H1 (cell line): ENCODE results near the gene THRB. TPM values are rescaled to one million over a fixed set of nuclear protein-coding genes. Genes with fewer than 3 reads are reported as not detected.

Source experiments
- CTCF ChIA-PET: fragments of 300-600 bp; sonication (Branson Sonifier 250); formaldehyde crosslinking; loops from one replicate; lab custom pipeline; 2021; ENCODE audit not compliant: partially characterized antibody; lab: Charles Lee
- POLR2A ChIA-PET: fragments of 300-600 bp; sonication (Branson Sonifier 250); formaldehyde crosslinking; loops from one replicate; lab custom pipeline; 2021; ENCODE audit warnings: inconsistent platforms; ENCODE audit not compliant: partially characterized antibody; lab: Charles Lee
- DNase-seq, 2 experiments: peaks; one replicate each; pipeline versions ENCODE4 v3.0.0 to v3.0.0-alpha.2; 2010 to 2022; ENCODE audit warnings: low spot score in 2 of 2, low read depth in 1 of 2, mixed read lengths in 1 of 2
- FAIRE-seq: peaks from 2 replicates; lab custom pipeline; 2011; peaks lifted over from hg19 to GRCh38; lab: Jason Lieb, UNC
- H2AFZ ChIP-seq: 2 replicates; pipeline ENCODE4 v1.8.1; 2012; ENCODE audit warnings: low read length, inconsistent platforms
- H2AK5ac ChIP-seq: 2 replicates; pipeline ENCODE4 v1.6.1; 2013; ENCODE audit warnings: low read depth, low read length
- H2BK120ac ChIP-seq: replicated peaks from 2 replicates; pipeline ENCODE3; 2013; ENCODE audit warnings: low read depth, low read length, inconsistent platforms
- H2BK12ac ChIP-seq: 2 replicates; pipeline ENCODE4 v1.6.1; 2013; ENCODE audit warnings: low read depth, low read length
- H2BK15ac ChIP-seq: 2 replicates; pipeline ENCODE4 v1.6.1; 2013; ENCODE audit warnings: low read length
- H2BK20ac ChIP-seq: 2 replicates; pipeline ENCODE4 v1.6.1; 2013; ENCODE audit warnings: low read length
- H2BK5ac ChIP-seq: 2 replicates; pipeline ENCODE4 v1.6.1; 2013; ENCODE audit warnings: low read depth, low read length
- H3K14ac ChIP-seq: 2 replicates; pipeline ENCODE4 v1.6.1; 2013; ENCODE audit warnings: inconsistent platforms; ENCODE audit not compliant: insufficient read length
- H3K18ac ChIP-seq: 2 replicates; pipeline ENCODE4 v1.6.1; 2013; ENCODE audit warnings: low read length; ENCODE audit errors: extremely low read depth
- H3K23ac ChIP-seq: 2 replicates; pipeline ENCODE4 v1.6.1; 2013; ENCODE audit warnings: inconsistent platforms; ENCODE audit not compliant: insufficient read length
- H3K23me2 ChIP-seq: 2 replicates; pipeline ENCODE4 v1.6.1; 2013; ENCODE audit warnings: low read depth, low read length
- H3K27ac ChIP-seq: 2 replicates; pipeline ENCODE4 v1.6.1; 2011; ENCODE audit warnings: low read depth, low read length, inconsistent platforms
- H3K27me3 ChIP-seq, 4 experiments: replicated peaks in 1 of 4; 1 replicate in 1 of 4; 2 replicates in 3 of 4; pipeline versions ENCODE4 v1.6.1 to v1.8.1; 2011 to 2013; ENCODE audit warnings: low read length in 3 of 4, mild to moderate bottlenecking in 3 of 4, inconsistent platforms in 2 of 4, mixed read lengths in 2 of 4, moderate library complexity in 1 of 4; ENCODE audit not compliant: control insufficient read depth in 3 of 4, insufficient read depth in 3 of 4; ENCODE audit errors: extremely low read depth in 1 of 4
- H3K36me3 ChIP-seq, 4 experiments: 2 replicates each; pipeline versions ENCODE4 v1.6.1 to v1.8.1; 2011 to 2013; ENCODE audit warnings: mild to moderate bottlenecking in 4 of 4, low read length in 3 of 4, moderate library complexity in 2 of 4, control low read depth in 1 of 4, inconsistent platforms in 1 of 4; ENCODE audit not compliant: insufficient read depth in 4 of 4, control insufficient read depth in 2 of 4
- H3K4ac ChIP-seq: replicated peaks from 2 replicates; pipeline ENCODE3; 2013; ENCODE audit warnings: low read length, low read depth, mixed read lengths, inconsistent platforms; ENCODE audit not compliant: insufficient read length
- H3K4me1 ChIP-seq, 4 experiments: replicated peaks in 1 of 4; 1 replicate in 1 of 4; 2 replicates in 3 of 4; pipeline versions ENCODE4 v1.6.1 to v1.8.1; 2011 to 2013; ENCODE audit warnings: low read length in 3 of 4, inconsistent platforms in 2 of 4, mixed read lengths in 1 of 4; ENCODE audit not compliant: insufficient read depth in 4 of 4, control insufficient read depth in 3 of 4
- H3K4me2 ChIP-seq, 2 experiments: 2 replicates each; pipeline versions ENCODE4 v1.6.1 to v1.8.1; 2011 to 2013; ENCODE audit warnings: low read depth in 2 of 2, low read length in 2 of 2, control low read depth in 1 of 2, inconsistent platforms in 1 of 2, mild to moderate bottlenecking in 1 of 2; ENCODE audit not compliant: insufficient read depth in 1 of 2
- H3K4me3 ChIP-seq, 4 experiments: fragments of 200-600, 300-600 bp in 1 of 4; sonication (generic), shearing (Covaris generic), sonication (Bioruptor Twin) in 1 of 4; 2 replicates each; pipeline versions ENCODE4 v1.5.1 to v1.8.1; 2011 to 2016; ENCODE audit warnings: low read length in 4 of 4, low read depth in 3 of 4, control low read depth in 2 of 4, inconsistent platforms in 2 of 4, mild to moderate bottlenecking in 2 of 4, mixed read lengths in 1 of 4, moderate library complexity in 1 of 4; ENCODE audit not compliant: insufficient read depth in 2 of 4; ENCODE audit errors: extremely low read depth in 1 of 4
- H3K56ac ChIP-seq: replicated peaks from 2 replicates; pipeline ENCODE3; 2013; ENCODE audit warnings: low read depth, mild to moderate bottlenecking, mixed read lengths, low read length, inconsistent platforms; ENCODE audit not compliant: insufficient read length
- H3K79me1 ChIP-seq: 2 replicates; pipeline ENCODE4 v1.6.1; 2013; ENCODE audit warnings: low read depth, low read length, control low read depth
- H3K79me2 ChIP-seq, 2 experiments: 2 replicates each; pipeline versions ENCODE4 v1.6.1 to v1.8.1; 2012 to 2013; ENCODE audit warnings: low read length in 2 of 2, mild to moderate bottlenecking in 2 of 2, inconsistent platforms in 1 of 2; ENCODE audit not compliant: insufficient read depth in 2 of 2, control insufficient read depth in 1 of 2
- H3K9ac ChIP-seq, 4 experiments: replicated peaks in 1 of 4; 1 replicate in 1 of 4; 2 replicates in 3 of 4; pipeline versions ENCODE4 v1.6.1 to v1.8.1; 2011 to 2013; ENCODE audit warnings: low read depth in 3 of 4, low read length in 3 of 4, control low read depth in 2 of 4, mild to moderate bottlenecking in 2 of 4, moderate library complexity in 2 of 4, inconsistent platforms in 1 of 4; ENCODE audit errors: extremely low read depth in 1 of 4
- H3K9me3 ChIP-seq, 2 experiments: 2 replicates each; pipeline versions ENCODE4 v1.6.1 to v1.8.1; 2012 to 2013; ENCODE audit warnings: mild to moderate bottlenecking in 2 of 2, moderate library complexity in 2 of 2, control low read depth in 1 of 2, inconsistent platforms in 1 of 2, low read depth in 1 of 2, low read length in 1 of 2, mixed read lengths in 1 of 2; ENCODE audit not compliant: insufficient read depth in 2 of 2
- H4K20me1 ChIP-seq, 2 experiments: replicated peaks in 1 of 2; 2 replicates each; pipeline versions ENCODE3 to v1.8.1; 2011 to 2013; ENCODE audit warnings: inconsistent platforms in 2 of 2, low read length in 2 of 2, mild to moderate bottlenecking in 1 of 2; ENCODE audit not compliant: insufficient read depth in 2 of 2, control insufficient read depth in 1 of 2
- H4K5ac ChIP-seq: 2 replicates; pipeline ENCODE4 v1.6.1; 2013; ENCODE audit warnings: low read length, low read depth, mixed read lengths, inconsistent platforms; ENCODE audit not compliant: insufficient read length
- H4K8ac ChIP-seq: 2 replicates; pipeline ENCODE4 v1.8.0; 2013; ENCODE audit warnings: mild to moderate bottlenecking, moderate library complexity, low read length, inconsistent platforms; ENCODE audit not compliant: insufficient read depth; ENCODE audit errors: extremely low read depth
- H4K91ac ChIP-seq: replicated peaks from 2 replicates; pipeline ENCODE3; 2013; ENCODE audit warnings: low read length, mixed read lengths, inconsistent platforms; ENCODE audit not compliant: insufficient read length
- BACH1 ChIP-seq: IDR thresholded peaks from 2 replicates; pipeline ENCODE4 v1.6.1; 2012; ENCODE audit warnings: low read length, improper control_type of control experiment
- GTF2F1 ChIP-seq: IDR thresholded peaks from 2 replicates; pipeline ENCODE4 v1.6.1; 2012; ENCODE audit warnings: low read depth, low read length, improper control_type of control experiment, borderline replicate concordance
- HDAC6 ChIP-seq: IDR thresholded peaks from one replicate; pipeline ENCODE4 v1.7.1; 2012; ENCODE audit warnings: low read depth, mild to moderate bottlenecking, inconsistent platforms, low read length, moderate library complexity
- KDM1A ChIP-seq: fragments of 200-600, 300-600 bp; sonication (generic); IDR thresholded peaks from 2 replicates; pipeline ENCODE4 v1.7.1; 2016; ENCODE audit warnings: mild to moderate bottlenecking, low read length, borderline replicate concordance
- KDM5A ChIP-seq: fragments of 200-600 bp; IDR thresholded peaks from 2 replicates; pipeline ENCODE4 v1.7.1; 2012; ENCODE audit warnings: mild to moderate bottlenecking, low read length, inconsistent platforms, mixed read lengths
- MAX ChIP-seq: IDR thresholded peaks from 2 replicates; pipeline ENCODE4 v1.6.1; 2012; ENCODE audit warnings: inconsistent platforms
- NRF1 ChIP-seq: IDR thresholded peaks from 2 replicates; pipeline ENCODE4 v1.6.1; 2011; ENCODE audit warnings: mild to moderate bottlenecking, low read depth, low read length, improper control_type of control experiment
- POLR2A ChIP-seq, 2 experiments: IDR thresholded peaks; 1 replicate in 1 of 2; 2 replicates in 1 of 2; pipeline ENCODE4 v1.6.1; 2011; ENCODE audit warnings: low read depth in 2 of 2, low read length in 2 of 2, mild to moderate bottlenecking in 2 of 2; ENCODE audit errors: control extremely low read depth in 1 of 2
- RFX5 ChIP-seq: IDR thresholded peaks from 2 replicates; pipeline ENCODE4 v1.6.1; 2011; ENCODE audit warnings: low read depth, low read length, improper control_type of control experiment, borderline replicate concordance
- RNF2 ChIP-seq: fragments of 200-900, 300-1000 bp; sonication (generic); IDR thresholded peaks from 2 replicates; pipeline ENCODE4 v1.7.1; 2016; ENCODE audit warnings: borderline replicate concordance, low read depth, mild to moderate bottlenecking, antibody characterized with exemption, low read length; ENCODE audit not compliant: poor library complexity, severe bottlenecking; ENCODE audit errors: missing control alignments
- TAF7 ChIP-seq: optimal IDR thresholded peaks from 2 replicates; pipeline ENCODE3; 2011; ENCODE audit warnings: low read depth, mild to moderate bottlenecking, inconsistent platforms, low read length, moderate library complexity, borderline replicate concordance
- TCF12 ChIP-seq: IDR thresholded peaks from 2 replicates; pipeline ENCODE4 v1.6.1; 2011; ENCODE audit warnings: low read depth, mild to moderate bottlenecking, low read length
- WGBS, 2 experiments: shearing (Covaris generic) in 1 of 2; methylation state at CpG; one replicate each; pipeline versions ENCODE4 v1.1.6 to v1.1.7; 2013 to 2015; ENCODE audit warnings: low lambda C conversion rate in 2 of 2, mixed read lengths in 2 of 2, inconsistent platforms in 1 of 2, low coverage in 1 of 2, missing lambda C conversion rate in 1 of 2; ENCODE audit not compliant: insufficient replicate concordance in 2 of 2, insufficient coverage in 1 of 2, insufficient read length in 1 of 2; ENCODE audit errors: extremely low coverage in 1 of 2, missing lambda C conversion rate in 1 of 2; 5-methylcytosine and 5-hydroxymethylcytosine counted together
- polyA plus RNA-seq, 7 experiments: library from polyadenylated mRNA; depleted of rRNA in 3 of 7; stranded (reverse) in 5 of 7; unstranded in 2 of 7; fragments of >200 nt in 5 of 7; fragments of 200-250 nt in 2 of 7; gene quantifications; 1 replicate in 5 of 7; 2 replicates in 1 of 7; 4 replicates in 1 of 7; pipeline versions ENCODE4 v1.2.1 to v1.2.3, GENCODE V29; 2011 to 2013; ENCODE audit warnings: missing spikeins in 2 of 7, mixed read lengths in 2 of 7
- total RNA-seq: library from RNA; stranded (reverse); fragmentation: NEBNext Ultra II Directional; extraction: Animal tissue kit (Norgen Biotek cat#: 25700); gene quantifications from 2 replicates; pipeline ENCODE4 v1.2.1, GENCODE V29; 2021
- TF ChIP-seq, protein P1 (sequence below): IDR thresholded peaks from 2 replicates; pipeline ENCODE4 v1.6.1; 2011; ENCODE audit warnings: low read length, improper control_type of control experiment

THRB gene
- total and polyA plus RNA-seq, 2 of the 8 experiments (the other 6 are each of a cell fraction or from before 2014, with no cell fraction given): 0.98 to 3.9 TPM

DNA sequence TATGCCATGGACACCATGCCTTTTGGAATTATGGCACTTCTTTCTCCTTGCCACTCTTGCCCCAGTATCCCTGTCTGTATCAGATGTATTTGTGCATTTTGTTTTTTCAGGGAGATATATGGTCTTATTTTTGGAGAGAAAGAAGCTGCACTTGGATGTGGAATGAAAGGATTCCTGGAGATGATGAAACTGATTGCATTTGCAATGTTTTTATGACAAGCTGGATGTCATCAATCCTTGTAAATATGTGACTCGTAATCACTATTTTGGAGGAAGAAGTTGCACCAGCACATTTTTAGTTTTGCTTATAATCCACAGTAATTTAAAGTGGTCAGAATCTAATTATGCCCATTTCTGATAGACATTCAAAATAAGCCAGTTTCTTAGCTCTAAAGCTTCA is 384.6 kb downstream of the THRB start:
- no peak overlapping the region for H3K14ac ChIP-seq
- no peaks in the 10 kb centered on the region for H3K79me2 ChIP-seq
- DNase-seq (no peak), FAIRE-seq (no peak)
- no peak overlapping the region for H4K91ac ChIP-seq
- H4K5ac ChIP-seq: no peak overlapping the region
- H4K20me1 ChIP-seq: no peaks in the 10 kb centered on the region
- H4K8ac ChIP-seq: no peak overlapping the region
- no peak overlapping the region for H3K27ac ChIP-seq
- no peak overlapping the region for H3K56ac ChIP-seq
- H2BK15ac ChIP-seq: no peak overlapping the region
- ChIA-PET POLR2A (no interaction called here), CTCF (interaction anchor here (0.6 to 2.3 kb wide), 5 partner anchors 12 to 107 kb away, joined by 3 to 8 read pairs (median 5); no protein-coding TSS in a partner anchor)
- H2BK12ac ChIP-seq: no peak overlapping the region
- no peak overlapping the region for H2BK5ac ChIP-seq
- H3K9ac ChIP-seq: no peak overlapping the region
- no peak overlapping the region for H2BK20ac ChIP-seq
- H2AK5ac ChIP-seq: no peak overlapping the region
- no peak overlapping the region for H2BK120ac ChIP-seq
- no peak overlapping the region for H3K4ac ChIP-seq
- no peak overlapping the region for H3K23ac ChIP-seq
- H3K79me1 ChIP-seq: no peaks in the 10 kb centered on the region
- H3K18ac ChIP-seq: no peak overlapping the region
- H3K4me1 ChIP-seq: no peaks in the 10 kb centered on the region
- H3K27me3 ChIP-seq: no peaks in the 10 kb centered on the region
- no peaks in the 10 kb centered on the region for H3K23me2 ChIP-seq
- H2AFZ ChIP-seq: no peak overlapping the region
- H3K4me2 ChIP-seq: no peak overlapping the region
- 92% methylated on average over 1 of the region's 1 CpG; no CpG with 5 or more reads in 1 of the 2 experiments for WGBS, 2 experiments
- H3K36me3 ChIP-seq: no peaks in the 10 kb centered on the region
- no peak overlapping the region for H3K4me3 ChIP-seq
- no peaks in the 10 kb centered on the region for H3K9me3 ChIP-seq
- TF ChIP-seq MAX (no peak), POLR2A (IDR thresholded peaks at IDR 0.05; ENCODE audit: control extremely low read depth in 1 of 2, low read depth in 2 of 2, low read length in 2 of 2) (no peak), TCF12 (no peak), TAF7 (no peak), RNF2 (no peak), GTF2F1 (no peak), BACH1 (no peak), HDAC6 (no peak), KDM1A (no peak), RFX5 (no peak), NRF1 (no peak), KDM5A (no peak)
- TF ChIP-seq, protein P1, sequence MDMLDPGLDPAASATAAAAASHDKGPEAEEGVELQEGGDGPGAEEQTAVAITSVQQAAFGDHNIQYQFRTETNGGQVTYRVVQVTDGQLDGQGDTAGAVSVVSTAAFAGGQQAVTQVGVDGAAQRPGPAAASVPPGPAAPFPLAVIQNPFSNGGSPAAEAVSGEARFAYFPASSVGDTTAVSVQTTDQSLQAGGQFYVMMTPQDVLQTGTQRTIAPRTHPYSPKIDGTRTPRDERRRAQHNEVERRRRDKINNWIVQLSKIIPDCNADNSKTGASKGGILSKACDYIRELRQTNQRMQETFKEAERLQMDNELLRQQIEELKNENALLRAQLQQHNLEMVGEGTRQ: no peak
